Ovary (tissue), 9 donors: ENCODE results near the gene KIAA0825. TPM values are rescaled to one million over a fixed set of nuclear protein-coding genes. Genes with fewer than 3 reads are reported as not detected.

ENCODE experiments used
- DNase-seq, 5 donors: peaks; one replicate each; pipeline ENCODE4 v3.0.0-alpha.2; 2019 to 2020
- H3K27ac ChIP-seq, 2 donors: fragments of 200-600 bp; one replicate each; pipeline versions ENCODE4 v1.5.1 to v1.8.0; 2019 to 2022
- H3K27me3 ChIP-seq: fragments of 200-600 bp; one replicate; pipeline ENCODE4 v1.8.0; 2022
- H3K36me3 ChIP-seq: fragments of 200-600 bp; sonication (generic); one replicate; pipeline ENCODE4 v1.5.1; 2019
- H3K4me1 ChIP-seq: one replicate; pipeline ENCODE4 v1.8.1; 2013; ENCODE audit warnings: mild to moderate bottlenecking, moderate library complexity; ENCODE audit not compliant: insufficient read depth
- H3K4me3 ChIP-seq: fragments of 200-600 bp; sonication (generic); one replicate; pipeline ENCODE4 v1.5.1; 2017
- H3K9me3 ChIP-seq, 2 donors: fragments of 200-600 bp in 1 of 2; sonication (generic) in 1 of 2; one replicate each; pipeline versions ENCODE4 v1.5.1 to v1.8.1; 2013 to 2019; ENCODE audit warnings: mild to moderate bottlenecking in 1 of 2, moderate library complexity in 1 of 2
- CTCF ChIP-seq, 3 donors: fragments of 450-650 bp in 2 of 3; fragments of 200-600 bp in 1 of 3; IDR thresholded peaks; one replicate each; pipeline versions ENCODE4 v1.5.1 to v1.8.0; 2016 to 2022; ENCODE audit warnings: antibody characterized with exemption in 3 of 3, mild to moderate bottlenecking in 1 of 3
- EP300 ChIP-seq: sonication (generic); formaldehyde crosslinking; IDR thresholded peaks from one replicate; pipeline ENCODE4 v1.6.1; 2017; ENCODE audit warnings: antibody characterized with exemption
- POLR2A ChIP-seq: fragments of 450-650 bp; IDR thresholded peaks from one replicate; pipeline ENCODE4 v1.6.1; 2017; ENCODE audit warnings: antibody characterized with exemption, mild to moderate bottlenecking, moderate library complexity
- WGBS, 3 donors: extraction: QIAGEN DNeasy Blood & Tissue Kit in 1 of 3; methylation state at CpG; one replicate each; pipeline versions ENCODE4 v1.1.5 to v1.1.7; 2013 to 2017; 5-methylcytosine and 5-hydroxymethylcytosine counted together
- intact Hi-C, 4 donors: fragments of 100-400 bp; cut with DNase I; formaldehyde crosslinking; loops; one replicate each; pipeline versions ENCODE4 v1.11.0 to v1.15.1; 2022 to 2023
- polyA plus RNA-seq, 2 donors: library from polyadenylated mRNA; stranded (reverse); fragments of 200-250 nt in 1 of 2; fragments of 350-450 nt in 1 of 2; fragmentation: Illumina TruSeq in 1 of 2; extraction: RNeasy Lipid Tissue Mini Kit (QIAGEN cat#74804) in 1 of 2; gene quantifications; one replicate each; pipeline ENCODE4 v1.2.3, GENCODE V29; 2013 to 2014
- total RNA-seq, 7 donors: library from RNA; depleted of rRNA in 2 of 7; stranded (reverse); fragments of >200 nt in 2 of 7; fragmentation: NEBNext Ultra II Directional in 3 of 7; extraction: Animal tissue kit (Norgen Biotek cat#: 25700) in 3 of 7; gene quantifications; one replicate each; pipeline versions ENCODE4 v1.1.0 to v1.2.4, GENCODE V29; 2016 to 2023
- donor health status: DM: no; HTN: no; CAD: no; lungs with moderate emphysema.
- donor health status: DM: no; HTN: no; CAD: no.
- donor health status: Bipolar disorder and iron deficiency.
- donor health status: DM: yes; HTN: yes; CAD: no.
- donor health status: DM: no; HTN: no; CAD: no.
- donor health status: DM: yes; HTN: yes; CAD: no.

Gene KIAA0825
- total and polyA plus RNA-seq, 9 donors, result 0.70 to 12.4 (median 3.9) TPM

GRCh38 chr5:94361832-94362796, 256.3 kb downstream of the KIAA0825 start:
- 76 to 81% (median 79%) methylated on average over 5 of the region's 5 CpGs for WGBS, 3 donors
- Histone ChIP-seq H3K4me3 (no peak overlapping the region), H3K4me1 (no peaks in the 10 kb centered on the region), H3K27ac (no peak overlapping the region), H3K27me3 (no peaks in the 10 kb centered on the region), H3K9me3 (no peaks in the 10 kb centered on the region), H3K36me3 (no peaks in the 10 kb centered on the region)
- no peak for DNase-seq
- intact Hi-C loops, result no loop called here
- TF ChIP-seq POLR2A (no peak), EP300 (no peak), CTCF (IDR thresholded peaks at IDR 0.05) (no peak)

GRCh38 chr5:94361161-94361560, 257.2 kb downstream of the KIAA0825 start:
- no peak for TF ChIP-seq EP300
- Histone ChIP-seq H3K4me3 (no peak overlapping the region), H3K9me3 (no peaks in the 10 kb centered on the region), H3K27me3 (no peaks in the 10 kb centered on the region), H3K4me1 (no peaks in the 10 kb centered on the region), H3K27ac (no peak overlapping the region), H3K36me3 (no peaks in the 10 kb centered on the region)
- 19 to 48% (median 43%) methylated on average over 1 of the region's 1 CpG for WGBS, 3 donors
- intact Hi-C loops, result no loop called here
- DNase-seq, result no peak

GRCh38 chr5:94360382-94361130, 257.8 kb downstream of the KIAA0825 start:
- TF ChIP-seq POLR2A (no peak), EP300 (no peak), CTCF (IDR thresholded peaks at IDR 0.05) (no peak)
- intact Hi-C loops, result no loop called here
- 83 to 91% (median 89%) methylated on average over 4 of the region's 4 CpGs for WGBS, 3 donors

GRCh38 chr5:94359880-94360279, 258.5 kb downstream of the KIAA0825 start:
- WGBS, 3 donors, result 88 to 98% (median 96%) methylated on average over 3 of the region's 3 CpGs
- TF ChIP-seq CTCF (IDR thresholded peaks at IDR 0.05), result no peak
- TF ChIP-seq POLR2A, result no peak
- TF ChIP-seq EP300, result no peak
- H3K9me3 ChIP-seq, result no peaks in the 10 kb centered on the region
- H3K4me1 ChIP-seq, result no peaks in the 10 kb centered on the region
- DNase-seq, result no peak
- intact Hi-C loops, result no loop called here
- no peak overlapping the region for H3K27ac ChIP-seq
- no peak overlapping the region for H3K4me3 ChIP-seq
- no peaks in the 10 kb centered on the region for H3K27me3 ChIP-seq
- H3K36me3 ChIP-seq, result no peaks in the 10 kb centered on the region

More at GRCh38 chr5:94360382-94361130, 257.8 kb downstream of the KIAA0825 start:
- no peaks in the 10 kb centered on the region for H3K9me3 ChIP-seq
- no peaks in the 10 kb centered on the region for H3K27me3 ChIP-seq
- no peak overlapping the region for H3K4me3 ChIP-seq
- no peak for DNase-seq
- no peaks in the 10 kb centered on the region for H3K36me3 ChIP-seq
- no peak overlapping the region for H3K27ac ChIP-seq
- H3K4me1 ChIP-seq, result no peaks in the 10 kb centered on the region
